K562 (cell line): Measurements from ENCODE around the gene GALNT17. TPM values are rescaled to one million over a fixed set of nuclear protein-coding genes. Genes with fewer than 3 reads are reported as not detected.

ENCODE experiments used
- GABPB2 ChIP-seq: fragments of 250-450 bp; sonication (Bioruptor Pico); conservative IDR thresholded peaks from 2 replicates; pipeline ENCODE4 v1.5.1; 2021; ENCODE audit warnings: mild to moderate bottlenecking
- ZFX ChIP-seq: sonication (generic); formaldehyde crosslinking; IDR thresholded peaks from 2 replicates; pipeline ENCODE4 v1.8.0; 2022; ENCODE audit warnings: mild to moderate bottlenecking, missing genetic modification reagents, moderate library complexity
- ZNF140 ChIP-seq: fragments of 250-450 bp; sonication (Bioruptor Pico); IDR thresholded peaks from 2 replicates; pipeline ENCODE4 v1.8.0; 2021; ENCODE audit warnings: moderate library complexity, mild to moderate bottlenecking, inconsistent platforms
- ZNF24 ChIP-seq: fragments of 450-650 bp; IDR thresholded peaks from 2 replicates; pipeline ENCODE4 v1.6.1; 2016
- polyA plus RNA-seq, 8 experiments: library from polyadenylated mRNA; depleted of rRNA in 4 of 8; stranded (reverse) in 5 of 8; unstranded in 3 of 8; fragments of >200 nt; fragmentation: Nextera tagmentation in 2 of 8; fragmentation: Illumina TruSeq in 1 of 8; extraction: Ambion mirVana in 2 of 8; extraction: Trizol in 1 of 8; gene quantifications; 2 replicates each; pipeline versions ENCODE4 v1.2.1 to v1.2.3, GENCODE V29; 2011 to 2014; ENCODE audit warnings: inconsistent platforms in 1 of 8, missing spikeins in 1 of 8
- total RNA-seq, 7 experiments: library from RNA; depleted of rRNA in 6 of 7; stranded (reverse); fragments of >200 nt in 6 of 7; fragmentation: Illumina TruSeq in 2 of 7; extraction: Trizol in 2 of 7; gene quantifications; 2 replicates each; pipeline versions ENCODE4 v1.2.1 to v1.2.3, GENCODE V29; 2011 to 2021; ENCODE audit warnings: low replicate concordance in 1 of 7
- TF ChIP-seq, protein P1 (sequence below): sonication (generic); formaldehyde crosslinking; IDR thresholded peaks from 2 replicates; pipeline ENCODE4 v1.8.0; 2022; ENCODE audit warnings: mild to moderate bottlenecking, missing genetic modification reagents
- TF ChIP-seq, protein P2 (sequence below), 3 experiments: fragments of 200-800 bp in 1 of 3; fragments of 250-450 bp in 1 of 3; fragments of 450-650 bp in 1 of 3; sonication (Bioruptor Pico) in 1 of 3; sonication (Bioruptor generic) in 1 of 3; formaldehyde crosslinking in 1 of 3; IDR thresholded peaks; 2 replicates each; pipeline versions ENCODE4 v1.6.1 to v1.8.0; 2016 to 2022; ENCODE audit warnings: mild to moderate bottlenecking in 2 of 3, missing genetic modification characterization in 2 of 3, missing compliant biosample characterization in 1 of 3, moderate library complexity in 1 of 3

GALNT17 gene
- total and polyA plus RNA-seq, 9 of the 15 experiments (the other 6 are each of a cell fraction or from before 2014, with no cell fraction given) = not detected

DNA sequence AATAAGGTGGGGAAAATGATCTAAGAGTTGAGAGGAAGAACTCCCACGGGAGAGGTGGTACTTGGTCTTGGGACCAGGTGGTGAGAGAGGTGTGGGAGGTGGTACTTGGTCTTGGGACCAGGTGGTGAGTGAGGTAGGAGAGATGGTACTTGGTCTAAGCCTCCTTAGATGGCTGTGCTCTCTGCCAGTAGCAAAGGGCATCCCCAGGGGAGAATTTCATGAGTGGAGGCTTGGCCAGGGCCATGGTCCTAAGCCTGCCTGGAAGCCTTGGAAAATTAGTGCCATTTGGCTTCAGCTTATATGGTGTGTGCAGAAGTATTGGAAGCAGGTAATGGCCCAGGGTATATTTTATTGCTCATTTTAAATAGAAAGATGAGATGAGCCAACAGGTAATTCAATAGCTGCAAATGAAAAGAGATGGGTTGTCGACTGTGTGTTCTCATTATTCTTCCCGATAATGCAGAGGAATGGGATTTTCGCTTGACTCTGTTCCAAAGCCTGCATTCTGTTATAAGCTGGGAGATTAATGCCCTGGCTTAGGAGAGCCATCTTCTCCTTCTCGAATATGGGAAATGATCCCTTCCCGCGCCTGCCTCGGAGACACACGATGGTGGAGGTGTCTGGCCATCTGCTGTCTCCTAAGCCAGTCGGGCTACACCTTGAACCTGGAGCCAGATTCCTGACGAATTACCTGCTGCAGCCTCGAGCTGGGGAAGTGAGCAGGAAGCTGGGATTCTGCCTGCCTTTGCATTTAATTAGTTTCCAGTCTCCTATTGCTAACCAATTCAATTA, 287.8 kb downstream of the GALNT17 start (continued):
- no peak for TF ChIP-seq ZFX (CRISPR knock-in tag)
- no peak for TF ChIP-seq GABPB2 (CRISPR knock-in tag)
- TF ChIP-seq ZNF140 (CRISPR knock-in tag) = no peak
- TF ChIP-seq, protein P1, sequence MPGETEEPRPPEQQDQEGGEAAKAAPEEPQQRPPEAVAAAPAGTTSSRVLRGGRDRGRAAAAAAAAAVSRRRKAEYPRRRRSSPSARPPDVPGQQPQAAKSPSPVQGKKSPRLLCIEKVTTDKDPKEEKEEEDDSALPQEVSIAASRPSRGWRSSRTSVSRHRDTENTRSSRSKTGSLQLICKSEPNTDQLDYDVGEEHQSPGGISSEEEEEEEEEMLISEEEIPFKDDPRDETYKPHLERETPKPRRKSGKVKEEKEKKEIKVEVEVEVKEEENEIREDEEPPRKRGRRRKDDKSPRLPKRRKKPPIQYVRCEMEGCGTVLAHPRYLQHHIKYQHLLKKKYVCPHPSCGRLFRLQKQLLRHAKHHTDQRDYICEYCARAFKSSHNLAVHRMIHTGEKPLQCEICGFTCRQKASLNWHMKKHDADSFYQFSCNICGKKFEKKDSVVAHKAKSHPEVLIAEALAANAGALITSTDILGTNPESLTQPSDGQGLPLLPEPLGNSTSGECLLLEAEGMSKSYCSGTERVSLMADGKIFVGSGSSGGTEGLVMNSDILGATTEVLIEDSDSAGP (CRISPR knock-in tag) = no peak
- no peak for TF ChIP-seq ZNF24
- TF ChIP-seq, protein P2, sequence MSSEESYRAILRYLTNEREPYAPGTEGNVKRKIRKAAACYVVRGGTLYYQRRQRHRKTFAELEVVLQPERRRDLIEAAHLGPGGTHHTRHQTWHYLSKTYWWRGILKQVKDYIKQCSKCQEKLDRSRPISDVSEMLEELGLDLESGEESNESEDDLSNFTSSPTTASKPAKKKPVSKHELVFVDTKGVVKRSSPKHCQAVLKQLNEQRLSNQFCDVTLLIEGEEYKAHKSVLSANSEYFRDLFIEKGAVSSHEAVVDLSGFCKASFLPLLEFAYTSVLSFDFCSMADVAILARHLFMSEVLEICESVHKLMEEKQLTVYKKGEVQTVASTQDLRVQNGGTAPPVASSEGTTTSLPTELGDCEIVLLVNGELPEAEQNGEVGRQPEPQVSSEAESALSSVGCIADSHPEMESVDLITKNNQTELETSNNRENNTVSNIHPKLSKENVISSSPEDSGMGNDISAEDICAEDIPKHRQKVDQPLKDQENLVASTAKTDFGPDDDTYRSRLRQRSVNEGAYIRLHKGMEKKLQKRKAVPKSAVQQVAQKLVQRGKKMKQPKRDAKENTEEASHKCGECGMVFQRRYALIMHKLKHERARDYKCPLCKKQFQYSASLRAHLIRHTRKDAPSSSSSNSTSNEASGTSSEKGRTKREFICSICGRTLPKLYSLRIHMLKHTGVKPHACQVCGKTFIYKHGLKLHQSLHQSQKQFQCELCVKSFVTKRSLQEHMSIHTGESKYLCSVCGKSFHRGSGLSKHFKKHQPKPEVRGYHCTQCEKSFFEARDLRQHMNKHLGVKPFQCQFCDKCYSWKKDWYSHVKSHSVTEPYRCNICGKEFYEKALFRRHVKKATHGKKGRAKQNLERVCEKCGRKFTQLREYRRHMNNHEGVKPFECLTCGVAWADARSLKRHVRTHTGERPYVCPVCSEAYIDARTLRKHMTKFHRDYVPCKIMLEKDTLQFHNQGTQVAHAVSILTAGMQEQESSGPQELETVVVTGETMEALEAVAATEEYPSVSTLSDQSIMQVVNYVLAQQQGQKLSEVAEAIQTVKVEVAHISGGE (CRISPR knock-in tag; IDR thresholded peaks at IDR 0.05) = no peak
- TF ChIP-seq, all 486 proteins: peak for 0
